Measurements from ENCODE around the gene MYLK.

MYLK gene

DNA sequence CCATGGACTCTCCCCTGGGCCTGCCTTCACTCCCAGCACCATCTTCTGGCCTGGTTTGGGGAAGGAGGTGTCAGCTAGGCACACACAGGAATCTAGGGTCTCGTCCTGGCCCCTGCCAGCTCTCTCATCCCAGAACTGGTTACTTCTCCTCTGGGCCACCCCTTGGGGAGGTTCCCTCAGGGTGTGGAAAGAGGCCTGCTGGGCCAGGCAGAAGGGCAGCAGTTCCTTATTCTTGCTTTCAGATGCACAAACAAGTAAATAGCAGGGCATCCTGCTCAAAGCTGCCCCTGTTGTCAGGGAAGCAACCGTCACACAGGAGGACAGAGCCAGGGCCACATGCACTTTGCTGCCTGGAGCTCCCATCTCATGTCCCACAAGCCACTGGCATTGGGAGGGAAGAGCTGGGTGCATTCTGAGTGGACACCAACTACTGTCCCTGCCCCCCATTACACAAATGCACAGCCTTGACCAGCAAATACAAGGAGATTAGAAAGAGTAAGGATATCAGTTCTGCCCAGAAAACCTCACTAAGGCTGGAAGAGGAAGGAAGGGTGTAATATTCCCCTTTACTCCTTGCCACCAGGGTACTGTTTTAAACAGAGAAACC, 190.4 kb downstream of the MYLK start:
- peak; percentile 84 for DNase-seq

DNA sequence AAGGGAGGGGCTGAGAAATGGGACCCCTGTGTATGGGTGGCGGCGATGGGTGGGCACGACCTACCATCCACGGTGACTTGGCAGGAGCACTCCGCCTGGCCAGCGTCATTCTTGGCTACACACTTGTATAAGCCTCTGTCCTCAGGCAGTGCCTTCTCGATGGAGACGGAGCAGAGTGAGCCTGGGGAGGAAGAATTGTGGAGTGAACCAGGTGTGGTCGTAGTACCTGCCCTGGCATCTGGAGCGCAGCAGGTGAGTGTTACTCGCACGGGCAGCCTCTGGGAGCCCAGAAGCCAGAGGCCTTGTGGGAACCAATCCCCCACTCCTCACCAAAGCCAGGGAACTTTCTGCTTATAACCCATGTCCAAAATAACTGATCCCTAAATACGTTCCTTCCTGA, 191.5 kb downstream of the MYLK start:
- DNase-seq, result no peak

DNA sequence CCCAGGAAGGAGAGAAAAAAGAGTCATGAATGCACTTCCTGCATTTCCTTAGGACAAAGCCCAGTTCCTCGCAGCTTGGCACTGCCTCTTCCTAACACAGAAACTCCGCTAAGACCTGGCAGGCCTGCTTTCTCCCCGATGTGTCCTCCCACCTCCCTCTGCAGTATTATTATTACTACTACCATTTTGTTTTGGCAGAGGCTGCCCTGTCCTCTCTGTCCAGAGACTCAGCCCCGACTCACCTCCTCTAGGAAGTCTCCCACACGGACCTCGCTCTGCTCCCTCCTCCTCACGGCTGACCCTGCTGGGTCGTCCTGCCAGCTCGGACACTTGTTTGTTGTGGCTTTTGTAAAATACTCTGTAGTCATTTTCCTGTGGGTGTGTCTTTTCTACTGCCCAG, 192.1 kb downstream of the MYLK start:
- no peak for DNase-seq

DNA sequence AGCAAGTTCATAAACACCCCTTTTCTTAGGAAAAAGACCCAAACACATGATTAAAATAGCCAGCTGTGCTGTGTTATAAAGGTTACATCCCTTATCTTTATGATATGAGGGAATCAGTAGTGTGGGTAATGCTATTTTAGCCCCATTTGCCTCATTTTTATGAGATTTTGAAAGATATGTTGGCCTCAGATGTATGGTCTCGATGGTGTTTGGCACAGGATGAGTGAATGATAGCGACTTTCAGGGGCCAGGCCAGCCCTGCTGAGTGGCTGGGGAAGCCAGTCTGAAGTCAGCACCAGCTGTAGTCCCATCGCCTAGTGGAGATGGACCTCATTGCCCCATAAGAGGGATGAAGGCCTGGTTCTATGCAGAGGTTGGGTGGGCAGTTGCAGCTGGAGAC, 194.3 kb downstream of the MYLK start:
- DNase-seq, result no peak

DNA sequence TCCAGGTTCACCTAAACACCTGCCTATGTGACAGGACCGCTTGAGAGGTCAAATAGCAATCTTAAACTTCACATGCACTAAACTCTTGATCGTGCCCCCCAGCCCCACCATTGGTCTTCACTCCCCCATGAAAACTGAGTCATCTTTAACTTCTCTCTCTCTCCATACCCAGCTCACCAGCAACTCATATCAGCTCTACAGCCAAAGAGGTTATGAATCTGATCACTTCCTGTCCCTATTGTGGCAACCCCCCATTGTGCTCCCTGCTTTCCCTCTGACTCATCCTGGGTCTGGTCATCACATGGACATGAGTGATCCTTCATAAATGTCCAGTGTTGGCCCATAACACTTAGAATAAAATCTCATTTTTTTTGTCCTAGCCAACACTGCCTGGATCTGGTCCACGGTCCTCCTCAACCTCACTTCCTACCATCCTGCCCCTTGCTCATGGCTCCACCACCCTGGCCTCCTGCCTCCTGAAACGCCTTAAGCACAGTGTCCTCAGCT, 195.8 kb downstream of the MYLK start:
- peak; percentile 95 for DNase-seq

DNA sequence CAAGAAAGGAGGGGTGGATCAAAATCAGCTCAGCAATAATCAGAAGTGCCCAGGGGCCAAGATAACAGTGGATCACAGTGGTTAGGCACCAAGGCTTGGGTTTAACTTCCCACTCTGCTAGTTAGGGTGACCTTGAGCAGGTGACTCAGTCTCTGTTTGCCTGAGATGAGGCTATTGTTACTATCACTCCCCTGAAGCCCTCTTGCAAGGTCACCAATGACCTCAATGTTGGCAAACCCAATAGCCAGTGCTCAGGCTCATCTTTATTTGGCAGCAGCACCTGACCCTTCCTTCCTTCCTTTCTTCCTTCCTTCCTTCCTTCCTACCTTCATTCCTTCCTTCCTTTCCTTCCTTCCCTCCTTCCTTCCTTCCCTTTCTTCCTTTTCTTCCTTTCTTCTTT, 196.8 kb downstream of the MYLK start:
- DNase-seq, result peak; percentile 47

DNA sequence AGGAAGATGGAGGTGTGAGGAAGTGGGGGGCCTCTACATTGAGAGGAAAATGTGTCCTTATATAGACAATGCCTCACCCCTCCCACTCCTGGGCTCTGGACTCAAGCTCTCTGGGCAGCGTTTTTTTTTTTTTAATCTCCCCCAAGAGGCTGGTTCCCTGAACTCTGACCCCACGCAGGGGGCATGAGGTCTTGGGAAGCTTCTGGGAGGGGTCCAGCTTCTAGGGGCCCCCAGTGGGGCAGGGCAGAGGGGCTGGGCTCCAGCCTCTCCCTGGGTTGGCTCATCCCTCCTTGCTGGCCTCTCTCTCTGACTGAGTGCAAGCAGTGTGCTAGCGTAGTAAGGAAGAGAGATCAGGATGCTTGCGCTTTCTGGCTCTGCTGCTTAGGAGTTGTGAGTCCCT, 197.9 kb downstream of the MYLK start:
- peak; percentile 5 for DNase-seq

DNA sequence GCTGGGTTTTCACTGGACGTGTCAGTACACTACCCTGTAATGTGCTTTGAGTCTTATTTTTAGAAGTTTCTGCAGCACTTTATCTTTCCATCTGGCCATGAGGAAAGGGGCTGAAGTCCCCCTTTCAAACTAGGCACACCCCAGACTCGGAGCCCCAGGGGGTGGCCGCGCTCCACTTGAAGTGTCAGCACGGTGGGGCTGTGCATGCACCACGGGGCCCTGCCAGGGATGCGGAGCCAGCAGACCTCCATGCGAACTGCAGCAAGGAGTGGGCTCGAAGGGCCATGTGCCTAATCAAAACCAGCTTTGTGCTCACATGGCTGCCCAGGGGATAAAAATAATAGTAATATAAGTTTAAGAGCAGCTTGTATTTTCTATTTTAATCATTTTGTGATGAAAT, 198.4 kb downstream of the MYLK start:
- no peak for DNase-seq

DNA sequence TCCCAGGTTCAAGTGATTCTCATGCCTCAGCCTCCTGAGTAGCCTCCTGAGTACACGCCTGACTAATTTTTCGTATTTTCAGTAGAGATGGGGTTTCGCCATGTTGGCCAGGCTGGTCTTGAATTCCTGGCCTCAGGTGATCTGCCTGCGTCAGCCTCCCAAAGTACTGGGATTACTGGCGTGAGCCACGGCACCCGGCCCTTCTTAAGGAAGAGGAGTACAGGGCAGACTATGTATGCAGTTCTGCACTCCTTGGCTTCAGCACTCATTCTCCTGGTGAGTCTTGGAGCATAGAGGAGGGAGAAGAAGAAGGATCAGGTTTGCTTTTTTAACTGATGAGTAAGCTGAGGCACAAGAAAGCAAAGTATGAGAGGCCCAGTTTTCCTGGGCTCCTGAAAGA, 199.5 kb downstream of the MYLK start:
- DNase-seq, result no peak

DNA sequence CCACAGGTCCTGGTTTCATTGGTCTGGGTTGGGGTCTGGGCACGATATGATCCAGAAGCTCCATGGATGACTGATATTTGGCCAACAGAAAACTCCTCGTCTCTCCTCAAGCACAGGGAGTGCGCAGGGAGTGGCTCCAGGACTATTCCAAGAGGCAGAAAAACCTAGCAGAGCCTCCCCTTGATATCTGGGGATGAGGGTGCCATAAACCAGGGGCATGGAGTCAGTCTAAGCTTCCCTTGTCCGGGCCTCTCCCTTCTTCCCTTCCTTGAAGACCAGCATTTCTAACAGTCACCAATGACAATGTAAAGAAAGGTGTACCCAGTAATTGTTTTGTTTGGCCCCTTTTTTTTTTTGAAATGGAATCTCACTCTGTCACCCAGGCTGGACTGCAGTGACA, 199.9 kb downstream of the MYLK start:
- no peak for DNase-seq

DNA sequence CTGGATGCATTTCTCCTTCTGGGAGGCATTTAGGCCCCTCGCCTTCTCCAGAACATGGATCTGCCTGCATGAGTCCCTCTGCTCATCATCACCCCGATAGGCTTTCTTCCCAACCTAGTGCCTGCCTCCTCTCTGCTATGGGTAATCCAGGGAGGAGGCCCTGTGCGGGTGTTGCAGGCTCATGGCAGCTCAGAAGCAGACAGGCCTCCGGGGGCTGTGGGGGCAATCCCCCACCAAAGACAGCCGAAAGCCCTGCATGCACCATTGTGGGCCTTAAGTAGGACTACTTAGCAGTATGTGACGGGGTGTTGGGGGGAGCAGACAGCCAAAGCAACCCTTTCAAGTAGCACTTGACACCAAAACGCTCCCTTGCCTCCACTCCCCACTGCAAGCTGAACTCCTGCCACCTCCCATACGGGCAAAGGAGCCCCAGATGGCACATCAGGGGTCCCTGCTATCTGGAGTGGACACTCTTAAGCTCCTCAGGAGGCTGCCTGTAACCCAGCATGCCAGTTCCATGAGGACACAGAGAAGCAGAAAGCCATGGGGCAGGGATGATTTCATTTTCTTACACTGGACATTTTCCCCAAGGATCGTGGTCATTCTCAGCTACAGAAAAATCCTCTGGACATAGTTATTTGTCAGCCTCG, 200.5 kb downstream of the MYLK start:
- no peak for DNase-seq

DNA sequence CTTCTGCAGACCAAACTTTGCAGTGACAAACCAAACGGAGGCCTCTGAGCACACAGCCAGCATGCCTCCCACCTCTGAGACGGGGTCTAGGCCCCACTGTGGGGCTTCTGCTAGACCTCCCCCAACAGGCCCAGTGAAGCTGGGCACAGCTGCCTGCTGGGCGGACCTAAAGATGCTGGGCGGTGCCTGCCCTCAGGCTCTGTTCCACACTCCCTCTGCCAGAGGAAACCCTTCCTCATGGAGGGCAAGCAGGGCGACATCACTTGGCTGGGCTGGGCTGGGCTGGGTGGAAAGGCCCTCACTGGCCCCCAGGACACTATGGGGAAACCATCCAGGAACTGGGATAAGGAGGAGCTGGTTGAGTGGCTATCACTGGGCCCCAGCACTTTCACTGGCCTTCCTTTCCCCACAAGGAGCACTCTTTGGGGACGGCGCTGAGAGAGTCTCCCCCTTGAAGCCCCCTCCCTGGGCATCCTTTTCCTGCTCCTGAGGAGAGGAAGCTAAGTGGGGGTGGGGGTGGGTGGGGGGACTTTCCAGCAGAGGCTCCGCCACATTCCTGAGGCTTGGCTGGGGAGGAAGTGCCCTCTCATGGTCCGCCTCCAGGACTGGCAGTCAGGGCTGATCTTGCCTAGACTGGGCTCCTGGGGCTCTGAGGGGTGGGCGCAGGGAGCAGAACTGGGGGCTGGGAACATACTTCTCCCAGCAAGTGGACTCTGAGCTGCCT, 201.2 kb downstream of the MYLK start:
- no peak for DNase-seq

DNA sequence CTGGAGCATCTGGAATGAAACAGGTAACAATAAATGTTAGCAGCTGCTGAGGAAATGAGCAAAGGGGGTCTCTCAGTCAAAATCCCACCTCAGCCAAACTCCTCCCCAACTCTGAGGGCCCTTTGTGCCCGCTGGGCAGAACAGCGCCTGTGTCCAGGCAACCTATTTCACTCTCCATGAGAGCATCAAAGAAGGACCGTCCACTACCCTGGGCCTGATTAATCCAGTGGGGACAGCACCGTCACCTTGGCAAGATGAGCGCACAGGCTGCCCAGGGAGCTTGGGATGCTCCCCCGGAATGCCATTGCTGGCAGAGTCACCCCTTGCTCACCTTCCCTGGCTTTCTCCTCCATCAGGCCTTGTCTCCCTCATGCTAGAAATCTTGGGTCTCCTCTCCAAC, 201.8 kb downstream of the MYLK start:
- no peak for DNase-seq

DNA sequence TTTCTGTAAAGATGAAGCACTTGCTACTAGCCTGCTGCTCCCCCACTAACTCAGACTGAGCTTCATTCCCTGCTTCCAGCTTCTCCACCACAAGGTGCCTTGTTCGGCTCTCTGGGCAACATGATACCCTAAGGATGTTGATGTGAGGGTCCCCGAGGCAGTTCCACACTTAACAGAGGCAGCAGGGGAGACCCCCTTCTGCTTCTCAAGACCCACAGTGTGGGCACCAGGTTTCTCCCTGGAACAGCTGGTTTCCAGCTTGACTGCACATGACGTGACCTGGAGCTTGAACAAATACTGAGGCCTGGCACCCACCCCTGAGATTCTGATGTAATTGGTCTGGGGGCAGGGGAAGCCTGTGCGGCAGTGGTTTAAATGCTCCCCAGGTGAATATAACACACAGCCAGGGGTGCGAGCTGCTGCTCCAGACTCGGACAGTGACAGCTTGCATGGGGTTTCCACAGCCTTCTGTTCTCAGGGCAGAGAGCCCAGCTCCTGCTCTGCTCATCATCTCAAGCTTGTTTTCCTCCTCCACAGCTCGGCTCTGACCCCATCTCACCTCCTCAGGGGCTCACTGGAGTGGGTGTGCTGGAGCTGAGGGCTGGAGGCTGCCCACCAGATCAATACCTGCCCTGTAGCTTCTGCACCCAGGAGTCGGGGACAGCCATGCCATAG, 204.3 kb downstream of the MYLK start:
- DNase-seq, result no peak

DNA sequence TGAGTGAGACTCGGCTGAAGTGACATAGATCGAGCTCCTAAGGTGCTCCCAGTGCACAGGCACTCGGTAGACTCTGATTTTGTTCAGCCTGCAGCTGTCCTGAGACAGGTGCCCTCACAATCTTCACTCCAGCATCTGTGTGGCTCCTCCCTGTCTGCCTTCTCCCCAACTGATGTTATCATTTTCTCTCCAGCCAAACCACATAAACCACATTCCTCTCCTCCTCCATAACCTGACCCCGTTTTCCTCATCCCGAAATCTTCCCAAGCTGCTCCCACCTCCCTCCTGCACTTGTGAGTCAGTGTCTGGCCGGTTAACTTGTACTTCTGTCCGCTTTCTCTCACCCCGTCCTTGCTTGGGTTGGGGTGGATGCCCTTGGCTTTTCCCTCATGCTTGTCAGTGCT, 206.0 kb downstream of the MYLK start:
- no peak for DNase-seq

DNA sequence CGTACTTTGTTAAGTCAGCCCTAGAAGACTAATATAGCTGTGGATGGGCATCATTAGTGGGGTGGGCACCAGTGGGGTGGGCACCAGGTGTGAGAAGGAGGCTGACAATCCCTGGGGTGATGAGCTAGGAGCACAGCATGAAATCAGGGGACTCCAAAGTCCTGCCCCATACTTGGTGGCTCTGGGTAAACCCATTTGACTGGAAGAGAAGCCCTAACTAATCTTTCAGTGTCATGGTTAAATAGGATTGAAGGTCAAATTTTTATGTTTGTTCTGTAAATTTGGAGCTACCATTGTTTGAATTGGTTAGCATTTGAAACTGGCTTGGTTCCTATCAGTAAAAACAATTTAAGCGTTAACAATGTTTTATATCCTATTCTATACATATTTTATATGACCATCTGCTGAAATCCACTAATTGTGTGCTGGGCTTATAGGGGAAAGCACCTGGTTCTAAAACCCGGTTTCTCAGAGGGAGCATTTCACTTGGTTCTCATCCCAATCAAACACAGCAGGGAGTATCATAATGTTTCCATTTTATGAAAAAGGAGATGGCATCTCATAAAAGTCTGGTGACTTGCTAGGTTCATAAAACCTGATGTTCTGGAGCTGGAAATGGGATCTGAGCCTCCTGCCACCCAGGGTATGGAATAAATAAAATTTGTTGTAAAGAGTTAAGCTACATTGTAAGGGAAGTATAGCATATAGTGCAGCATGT, 211.5 kb downstream of the MYLK start:
- no peak for DNase-seq

DNA sequence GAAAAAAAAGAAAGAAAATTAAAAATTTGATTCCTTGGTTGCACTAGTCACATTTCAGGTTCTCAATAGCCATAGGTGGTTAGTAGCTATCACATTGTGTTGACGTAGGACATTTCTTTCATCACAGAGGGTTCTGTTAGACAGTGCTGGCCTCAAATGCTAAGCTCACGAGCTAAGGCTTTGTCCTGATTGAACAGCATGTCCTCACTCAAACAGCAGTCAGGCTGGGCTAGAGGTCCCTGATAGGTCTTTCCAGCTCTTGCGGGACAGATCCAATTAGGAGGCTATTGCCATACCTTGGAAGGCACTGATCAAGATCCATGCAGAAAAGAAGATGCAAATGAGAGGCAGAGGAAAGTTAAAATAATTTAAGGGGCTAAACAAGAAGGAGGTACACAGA, 213.4 kb downstream of the MYLK start:
- DNase-seq, result no peak

DNA sequence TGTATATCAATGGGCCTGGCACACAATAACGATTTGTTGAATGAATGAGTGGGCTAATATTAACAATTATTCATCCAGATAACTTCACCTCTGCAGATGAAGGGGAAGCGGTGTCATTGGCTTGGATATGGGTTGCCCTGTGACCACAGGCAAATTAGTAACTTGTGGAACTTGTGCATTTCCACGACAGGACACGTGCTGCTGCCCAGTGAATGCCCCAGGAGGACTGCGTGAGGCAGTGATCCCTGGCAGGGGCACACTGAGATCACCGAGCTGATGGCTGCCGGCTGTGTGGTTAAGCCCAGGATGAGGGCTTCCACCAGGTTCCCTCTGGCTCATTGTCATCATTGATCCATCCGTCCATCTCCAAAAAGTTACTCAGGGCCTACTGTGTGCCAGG, 215.2 kb downstream of the MYLK start:
- DNase-seq, result no peak

DNA sequence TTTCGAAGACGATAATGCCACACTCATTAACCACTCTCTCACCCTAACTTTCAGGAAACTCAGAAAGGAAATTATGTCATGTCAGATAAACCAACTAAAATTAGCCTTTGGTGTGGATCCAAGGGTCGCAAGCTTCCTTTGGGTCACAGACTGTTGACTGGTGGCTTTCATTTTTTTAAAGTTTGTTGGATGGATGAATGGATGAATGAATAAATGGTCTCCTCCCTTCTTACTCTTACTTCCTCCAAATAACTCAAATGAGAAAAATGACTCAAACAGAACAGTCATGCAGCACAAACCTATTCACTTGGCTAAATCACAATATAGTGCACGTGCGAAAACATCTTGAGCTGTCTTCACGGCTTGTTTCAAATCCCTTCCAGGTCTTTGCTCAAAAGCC, 216.3 kb downstream of the MYLK start:
- no peak for DNase-seq

DNA sequence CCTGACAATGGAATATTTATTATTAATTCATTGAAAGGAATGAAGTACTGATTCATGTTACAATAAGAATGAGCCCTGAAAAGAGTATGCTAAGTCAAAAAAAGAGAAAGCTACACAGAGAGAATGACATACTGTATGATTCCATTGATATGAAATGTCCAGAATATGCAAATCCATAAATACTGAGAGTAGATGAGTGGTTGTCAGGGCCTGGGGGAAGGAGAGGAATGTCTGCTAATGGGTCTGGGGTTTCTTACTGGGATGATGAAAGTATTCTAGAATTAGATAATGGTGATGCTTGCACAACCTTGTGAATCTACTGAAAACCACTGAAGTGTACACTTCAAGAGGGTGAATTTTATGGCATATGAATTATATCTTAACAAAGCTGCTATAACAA, 219.4 kb downstream of the MYLK start:
- no peak for DNase-seq

DNA sequence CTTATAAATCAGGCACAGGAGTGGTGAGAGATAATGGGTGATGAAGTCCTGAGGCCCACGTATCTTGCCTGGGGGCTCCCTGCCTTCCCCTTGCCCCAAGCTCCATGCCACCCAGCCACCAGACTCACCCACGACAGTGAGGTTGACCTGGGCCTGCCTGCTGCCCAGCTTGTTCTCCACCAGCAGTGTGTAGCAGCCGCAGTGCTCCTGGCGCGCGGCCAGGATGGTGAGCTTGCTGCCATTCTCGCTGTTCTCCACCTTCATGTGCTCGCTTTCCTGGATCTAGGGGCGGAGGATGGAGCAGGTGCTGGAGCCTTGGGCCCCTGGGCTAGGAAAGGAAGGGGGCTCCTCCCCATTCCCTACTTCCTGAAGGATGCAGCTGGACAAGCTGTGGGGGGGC, 220.2 kb downstream of the MYLK start:
- no peak for DNase-seq

DNA sequence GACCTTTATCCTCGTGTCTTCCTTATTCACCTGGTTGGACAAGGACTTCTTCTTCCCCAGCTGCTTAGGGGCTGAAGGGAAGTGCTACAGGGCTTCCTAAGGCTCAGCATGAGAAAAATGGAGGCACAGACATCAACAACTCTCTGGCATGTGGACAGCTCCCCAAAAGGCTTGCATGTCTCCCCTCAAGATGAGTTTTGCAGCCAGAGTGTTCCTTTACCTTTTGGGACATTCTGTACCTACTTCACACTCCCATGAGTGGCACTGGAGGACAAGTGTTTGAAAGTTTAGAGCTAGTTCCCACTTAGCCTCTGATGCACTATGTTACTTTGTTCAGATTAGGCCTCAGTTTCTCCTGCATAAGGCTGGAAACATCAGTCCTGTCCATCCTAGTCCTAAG, 222.2 kb downstream of the MYLK start:
- no peak for DNase-seq

DNA sequence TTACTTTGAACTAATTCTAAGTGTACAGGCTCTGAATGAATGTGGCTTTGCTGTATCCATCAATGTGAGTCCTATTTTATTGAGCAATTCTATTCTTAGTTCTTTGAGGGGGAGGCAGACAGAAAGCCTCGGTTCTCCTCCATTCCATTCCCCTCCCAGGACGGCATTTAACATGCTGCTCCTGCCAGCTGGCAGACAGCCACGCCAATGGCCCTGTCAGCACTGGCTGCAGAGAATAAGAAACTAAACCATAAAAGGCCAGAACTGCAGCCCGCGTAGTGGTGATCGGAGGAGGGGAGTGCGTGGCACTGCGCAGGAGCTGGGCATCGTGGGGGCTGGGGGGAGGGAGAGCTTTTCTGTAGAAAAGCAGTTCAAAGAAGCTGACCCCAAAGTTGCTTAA, 223.2 kb downstream of the MYLK start:
- DNase-seq, result no peak

Data from inflammatory macrophage treated with lipopolysaccharide for 4 hours (primary cell).